NCI-H524 treated with DMSO at 0.1 percent for 48 hours (cell line): Measurements from ENCODE around the gene SEC11A.
"Not testable (repeated sequence)": the region's sequence is repeated elsewhere in the genome, so short reads cannot be mapped to it uniquely, and the experiment has no call there.

ENCODE experiments used
- DNase-seq: peaks from one replicate; lab custom pipeline; 2025; lab: John Stamatoyannopoulos, UW

The SEC11A gene

DNA sequence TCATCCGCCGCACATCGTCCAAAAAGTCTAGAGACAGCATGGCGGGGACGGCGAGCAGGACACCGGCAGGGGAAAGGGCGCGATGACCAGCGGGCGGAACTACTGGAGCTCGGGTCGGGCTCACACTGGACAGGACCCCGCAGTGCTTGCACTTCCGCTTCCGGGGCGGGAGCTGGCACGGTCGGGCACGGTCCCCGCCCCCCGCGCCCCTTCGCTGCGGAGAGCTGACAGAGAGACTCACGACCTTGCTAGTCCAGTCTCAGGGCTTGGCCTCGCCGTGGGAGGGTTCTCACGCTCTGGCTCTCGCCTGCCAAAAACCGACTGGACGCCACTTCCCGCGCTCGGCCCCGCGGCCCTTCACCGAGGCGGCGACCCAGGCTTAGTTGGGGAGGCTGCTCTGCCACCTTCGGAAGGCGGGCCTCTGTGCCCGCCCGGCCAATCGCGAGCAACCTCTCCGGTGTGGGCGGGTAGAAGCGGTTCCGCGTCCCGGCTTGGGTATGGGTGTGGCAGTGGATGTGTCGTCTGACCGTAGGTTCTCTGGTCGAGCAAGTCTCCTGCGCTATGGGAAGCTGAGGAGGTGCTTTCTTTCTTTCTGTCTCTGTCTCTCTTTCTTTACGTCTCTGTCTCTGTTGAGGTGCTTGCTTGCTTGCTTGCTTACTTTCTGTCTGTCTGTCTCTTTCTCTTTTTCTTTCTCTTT is at the start of gene SEC11A:
SEC11A (minus strand) TSS at position 104 of the 697 bp plus-strand sequence; CDS start at position 40, 64 bp downstream.
- peak; percentile 73 for DNase-seq

DNA sequence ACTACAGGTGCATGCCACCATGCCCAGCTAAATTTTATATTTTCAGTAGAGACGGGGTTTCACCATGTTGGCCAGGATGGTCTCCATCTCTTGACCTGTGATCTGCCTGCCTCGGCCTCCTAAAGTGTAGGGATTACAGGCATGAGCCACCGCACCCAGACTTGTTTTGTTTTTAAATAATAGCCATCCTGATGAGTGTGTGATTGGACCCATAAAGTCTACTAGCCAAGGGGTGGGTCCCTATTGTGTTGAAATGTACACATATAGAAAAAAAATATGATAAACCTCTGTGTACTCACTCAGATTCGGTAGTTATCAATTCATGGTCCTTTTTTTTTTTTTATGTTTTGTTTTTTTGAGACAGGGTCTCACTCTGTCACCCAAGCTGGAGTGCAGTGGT is 49.7 kb upstream of the SEC11A start:
- DNase-seq, result no peak

DNA sequence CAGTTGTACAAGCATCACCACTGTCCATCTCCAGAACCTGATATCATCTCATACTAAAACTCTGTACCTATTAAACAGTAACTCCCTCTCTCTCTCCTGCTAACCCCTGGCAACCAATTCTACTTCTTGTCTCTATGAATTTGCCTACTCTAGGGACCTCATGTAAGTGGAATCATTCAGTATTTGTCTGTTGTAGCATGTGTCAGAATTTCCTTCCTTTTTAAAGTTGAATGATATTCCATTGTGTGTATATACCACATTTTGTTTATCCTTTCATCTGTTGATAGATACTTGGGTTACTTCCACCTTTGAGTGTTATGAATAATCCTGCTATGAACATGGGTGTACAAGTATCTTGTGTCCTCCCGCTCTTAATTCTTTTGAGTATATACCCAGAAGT is 49.0 kb upstream of the SEC11A start:
- no peak for DNase-seq

DNA sequence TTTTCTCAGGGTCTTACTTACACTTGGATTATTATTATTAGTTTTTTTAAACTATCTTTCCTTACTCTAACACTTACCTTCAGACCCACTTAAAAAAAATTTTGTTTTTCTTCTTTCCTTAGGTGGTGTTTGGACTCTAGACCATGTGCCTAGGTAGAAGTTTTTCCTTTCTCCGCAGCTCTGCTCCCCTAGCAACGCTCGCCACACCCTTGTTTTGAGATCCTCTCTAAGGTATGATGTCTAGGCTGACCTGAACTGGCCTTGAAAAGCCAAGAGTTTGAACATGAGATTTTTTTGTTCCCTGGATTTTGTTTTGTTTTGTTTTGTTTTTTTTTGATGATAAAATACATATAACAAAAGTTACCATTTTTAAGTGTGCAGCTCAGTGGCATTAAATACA is 48.6 kb upstream of the SEC11A start:
- no peak for DNase-seq

DNA sequence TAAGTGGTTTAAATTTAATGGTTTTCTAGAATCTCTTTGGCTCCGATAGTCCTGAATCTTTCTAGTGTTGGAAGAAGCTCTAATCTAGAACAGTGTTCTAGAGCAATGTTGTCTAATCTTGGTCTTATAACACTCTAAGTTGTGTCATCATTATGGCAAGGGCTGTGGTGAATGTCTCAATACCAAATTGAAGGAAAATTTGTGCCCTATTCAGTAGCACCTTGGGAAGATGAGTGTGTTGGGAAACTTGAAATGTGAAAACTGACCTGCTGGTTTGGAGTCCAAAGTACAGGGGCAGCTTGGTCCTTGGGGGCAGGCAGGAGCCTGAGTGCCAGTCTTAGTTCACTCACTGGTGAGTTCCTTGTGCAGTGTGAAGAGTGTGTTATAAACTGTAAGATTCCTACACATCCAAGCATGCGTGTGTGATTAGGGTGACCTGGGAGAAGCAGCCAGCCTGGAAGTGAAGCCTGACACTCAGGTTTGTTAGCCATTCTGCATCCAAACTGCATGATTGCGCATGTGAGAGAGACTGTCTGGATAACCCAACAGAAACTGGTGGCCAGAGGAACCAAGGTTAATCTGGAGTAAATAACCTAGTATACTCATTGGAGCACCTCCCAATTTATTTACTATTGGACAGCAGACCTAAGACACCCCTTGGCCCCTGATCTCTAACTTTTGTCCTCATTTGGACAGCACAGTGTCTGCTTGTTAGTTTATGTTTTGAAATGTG is 47.1 kb upstream of the SEC11A start:
- no peak for DNase-seq

DNA sequence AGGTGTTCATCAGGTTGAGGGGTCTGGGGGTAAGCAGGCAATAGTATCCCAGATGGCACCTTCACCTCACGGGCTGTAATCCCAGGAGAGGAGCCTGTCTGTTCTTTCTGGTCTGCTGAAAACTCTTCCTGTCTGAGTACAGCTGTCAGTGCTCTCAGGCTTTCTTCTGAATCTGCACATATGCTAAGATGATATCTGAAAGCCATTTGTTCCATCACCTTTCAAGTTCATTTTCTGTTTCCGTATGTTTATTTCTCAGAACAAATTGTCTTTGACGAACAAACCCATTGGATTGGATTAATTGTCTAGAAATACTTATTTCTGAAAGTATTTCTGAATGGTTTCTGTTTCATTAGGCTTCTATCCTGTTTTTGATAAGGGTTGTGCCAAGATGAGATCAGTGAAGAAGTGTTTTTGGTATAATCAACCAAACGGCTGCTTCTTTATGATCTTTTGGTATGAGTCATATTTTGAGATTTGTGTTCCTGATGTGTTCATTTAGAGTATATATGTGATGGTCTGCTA is 45.7 kb upstream of the SEC11A start:
- DNase-seq, result peak; percentile 65

DNA sequence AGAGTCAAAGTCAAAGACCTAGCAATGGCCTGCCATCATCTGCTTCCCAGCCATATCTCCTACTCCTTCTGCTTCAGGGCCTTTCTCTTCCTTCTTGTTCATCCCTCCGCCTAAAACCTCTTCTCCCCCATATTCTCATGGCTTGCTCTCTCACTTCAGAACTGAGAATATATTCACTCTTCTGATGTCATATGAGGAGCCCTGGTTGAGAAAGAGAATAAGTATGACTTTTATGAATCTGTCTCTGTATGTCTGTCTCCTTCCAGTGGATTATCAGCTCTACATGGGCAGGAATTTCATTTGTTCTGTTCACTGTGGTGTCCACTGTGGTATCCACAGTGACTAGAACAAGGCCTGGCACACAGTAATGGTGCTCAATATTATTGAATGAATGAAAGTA is 44.3 kb upstream of the SEC11A start:
- DNase-seq, result no peak

DNA sequence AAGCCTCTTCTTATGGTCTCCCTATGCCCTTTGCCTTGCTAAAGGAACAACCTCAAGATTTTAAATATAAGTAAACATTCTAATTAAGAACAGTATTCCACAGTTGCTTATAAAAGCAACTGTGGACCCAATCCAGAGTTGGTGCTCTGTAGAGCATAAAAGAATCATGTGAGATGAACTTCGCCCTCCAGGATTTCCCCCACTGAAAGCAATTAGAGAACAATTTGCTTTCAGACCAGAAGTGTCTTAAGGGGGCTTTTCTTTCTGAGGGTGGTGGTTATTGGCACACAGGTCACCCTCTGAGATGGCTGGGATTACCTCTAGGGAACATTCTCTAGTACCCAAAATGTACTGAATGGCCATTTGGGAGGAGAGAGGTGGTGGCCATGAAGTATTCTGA is 43.1 kb upstream of the SEC11A start:
- DNase-seq, result no peak

DNA sequence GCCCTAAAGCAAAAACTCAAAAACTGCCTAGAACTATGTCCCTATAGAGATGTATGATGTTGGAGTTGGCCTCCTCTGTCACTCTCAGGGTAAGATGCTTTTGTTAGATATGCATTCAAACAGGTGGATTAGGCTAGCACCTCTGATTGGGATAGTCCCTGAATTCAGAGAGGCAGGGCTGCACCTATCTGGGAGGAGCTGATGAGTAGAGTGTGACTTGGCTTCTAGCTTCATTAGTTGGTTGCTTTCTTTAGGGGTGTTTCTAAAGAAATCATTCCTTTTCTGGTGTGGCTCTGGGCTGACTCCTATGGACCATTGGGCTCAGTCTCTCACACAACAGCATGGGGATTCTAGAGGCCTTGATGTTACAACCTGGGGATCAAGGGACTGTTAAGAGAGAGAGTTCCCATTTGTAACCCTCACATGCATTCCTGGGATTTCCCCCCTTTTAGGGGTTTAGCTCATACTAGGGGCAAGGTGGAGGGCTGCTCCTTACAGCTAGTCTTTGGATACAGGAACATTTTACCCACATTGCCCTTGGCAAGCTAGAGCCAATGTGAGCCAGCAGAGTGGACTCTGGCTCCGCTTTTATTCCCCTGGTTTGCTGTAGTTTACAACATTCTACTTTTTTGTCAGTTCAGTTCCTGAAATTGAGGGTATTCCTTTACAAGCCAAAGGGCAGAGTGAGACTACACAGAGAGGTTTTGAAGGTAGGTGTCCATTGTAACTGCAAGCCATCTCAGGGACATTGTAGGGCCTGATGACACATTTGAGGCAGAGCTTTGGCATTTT is 40.0 kb upstream of the SEC11A start:
- no peak for DNase-seq

DNA sequence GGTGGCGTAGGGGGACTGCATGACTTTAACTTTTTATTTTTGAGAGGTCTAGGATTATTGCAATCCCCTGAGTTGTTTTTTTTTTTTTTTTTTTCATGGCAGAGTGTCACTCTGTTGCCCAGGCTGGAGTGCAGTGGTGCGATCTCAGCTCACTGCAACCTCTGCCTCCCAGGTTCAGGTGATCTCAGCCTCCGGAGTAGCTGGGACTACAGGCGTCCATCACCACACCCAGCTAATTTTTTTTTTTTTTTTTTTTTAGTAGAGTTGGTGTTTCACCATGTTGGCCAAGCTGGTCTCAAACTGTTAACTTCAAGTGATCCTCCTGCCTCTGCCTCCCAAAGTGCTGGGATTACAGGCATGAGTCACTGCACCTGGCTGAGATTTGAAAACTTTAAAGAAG is 39.0 kb upstream of the SEC11A start:
- DNase-seq, result not testable (repeated sequence)

DNA sequence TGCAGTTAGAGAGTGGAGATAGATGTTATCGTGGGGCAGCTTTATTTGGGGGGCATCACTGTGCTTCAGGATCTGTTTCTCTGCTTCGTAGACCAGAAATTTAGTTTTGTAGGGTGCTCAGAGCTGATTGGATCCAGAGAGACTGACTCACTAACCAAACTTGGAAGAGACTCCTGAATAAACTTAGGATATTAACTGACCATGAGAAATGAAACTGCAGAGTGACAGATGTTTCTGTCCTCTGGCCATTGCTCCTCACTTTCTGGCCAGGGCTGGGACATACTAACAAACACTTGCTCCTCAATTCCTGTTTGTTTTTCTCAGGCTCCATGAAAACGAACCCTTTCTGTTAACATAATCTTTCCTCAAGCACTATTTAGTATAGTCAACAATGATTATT is 36.8 kb upstream of the SEC11A start:
- DNase-seq, result no peak

DNA sequence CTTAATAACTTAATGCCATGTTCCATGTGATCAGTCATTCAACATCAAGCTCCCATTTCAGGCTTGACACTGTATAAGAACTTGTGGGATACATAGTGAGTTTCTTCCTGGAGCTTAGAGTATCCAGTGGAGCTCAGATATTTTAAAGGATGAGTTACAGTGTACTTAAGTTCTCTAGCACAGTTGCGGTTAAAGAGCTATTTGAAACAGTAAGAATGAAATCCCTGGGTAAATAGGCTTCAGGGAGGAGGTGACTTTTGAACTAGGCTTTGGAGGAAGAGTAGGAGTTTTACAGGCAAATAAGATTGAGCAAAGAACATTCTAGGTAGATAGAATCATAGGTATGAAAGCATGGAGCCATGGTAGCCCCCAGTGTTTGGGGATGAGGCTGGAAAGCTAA is 36.3 kb upstream of the SEC11A start:
- no peak for DNase-seq

DNA sequence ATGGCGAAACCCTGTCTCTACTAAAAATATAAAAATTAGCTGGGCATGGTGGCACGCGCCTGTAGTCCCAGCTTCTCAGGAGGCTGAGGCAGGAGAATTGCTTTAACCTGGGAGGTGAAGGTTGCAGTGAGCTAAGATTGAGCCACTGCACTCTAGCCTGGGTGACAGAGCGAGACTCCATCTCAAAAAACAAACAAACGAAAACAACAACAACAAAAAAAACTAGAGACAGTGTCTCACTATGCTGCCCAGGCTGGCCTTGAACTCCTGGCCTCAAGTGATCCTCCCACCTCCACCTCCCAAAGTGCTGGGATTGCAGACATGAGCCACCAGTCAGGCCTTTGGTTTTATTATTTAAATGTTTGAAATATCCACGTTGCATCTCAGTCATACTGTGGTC is 35.8 kb upstream of the SEC11A start:
- DNase-seq, result not testable (repeated sequence)

DNA sequence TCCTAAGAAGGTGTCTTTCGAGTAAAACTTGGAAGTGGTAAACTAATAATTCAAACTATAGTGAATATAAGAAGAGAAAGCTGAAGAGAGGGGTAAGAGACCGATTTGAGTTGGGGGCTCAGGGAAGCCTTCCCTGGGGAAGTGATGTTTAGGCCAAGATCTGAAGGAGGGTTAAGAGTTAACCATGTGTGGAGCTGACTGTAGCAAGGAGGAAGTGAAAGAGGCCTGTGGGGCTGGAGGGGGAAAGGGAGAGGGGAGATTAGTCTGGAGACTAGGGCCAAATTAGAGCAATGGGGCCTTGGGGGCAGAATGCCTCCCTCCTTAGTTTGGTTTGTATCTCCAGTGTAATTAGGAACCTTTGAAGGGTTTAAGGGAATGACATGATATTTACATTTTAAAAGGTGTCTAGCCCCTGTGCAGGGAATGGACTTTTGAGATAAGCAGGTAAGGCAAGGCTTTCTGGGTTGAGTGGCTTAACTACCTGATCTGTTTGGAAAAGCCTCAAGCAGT is 34.7 kb upstream of the SEC11A start:
- no peak for DNase-seq

DNA sequence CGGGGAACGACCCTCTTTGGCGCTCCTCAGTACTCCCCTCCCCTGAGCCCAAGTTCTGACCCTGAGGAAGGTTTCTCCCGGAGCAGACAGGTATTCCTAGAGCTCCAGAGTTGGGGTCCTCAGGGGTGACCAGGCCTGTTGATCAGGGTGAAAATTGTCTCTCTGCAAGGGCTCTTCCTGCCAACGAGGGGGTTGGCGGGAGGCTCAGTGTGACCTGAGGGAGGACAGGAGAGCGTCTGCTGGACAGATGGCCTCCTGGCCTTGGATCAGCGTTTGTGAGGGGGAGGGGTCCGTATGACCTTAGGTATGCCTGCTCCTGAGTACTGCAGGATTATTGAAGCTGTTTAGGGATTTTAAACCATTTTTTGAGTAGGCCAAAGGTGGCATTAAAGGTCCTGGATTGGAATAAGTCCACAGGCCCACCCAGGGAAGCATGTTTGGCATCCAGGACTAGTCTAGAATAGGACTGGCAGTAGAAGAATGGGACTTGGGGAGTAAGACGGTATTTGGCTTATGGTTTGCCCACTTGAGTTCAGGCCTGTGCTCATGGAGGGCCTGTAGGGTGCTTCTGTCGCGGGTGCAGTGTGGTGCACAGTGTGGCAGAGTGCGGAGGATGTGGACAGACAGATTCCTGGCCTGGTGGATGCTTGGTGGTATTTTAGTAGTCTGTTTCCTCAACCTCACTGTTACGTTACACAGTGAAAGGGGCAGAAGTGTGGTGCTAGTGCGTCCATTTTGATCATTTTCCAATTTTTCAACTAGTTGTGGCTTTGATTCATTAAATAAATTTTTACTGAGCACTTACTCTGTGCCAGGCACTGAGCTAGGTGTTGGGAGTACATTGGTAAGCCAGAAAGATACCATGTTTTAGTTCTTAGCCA is 33.4 kb upstream of the SEC11A start:
- no peak for DNase-seq

DNA sequence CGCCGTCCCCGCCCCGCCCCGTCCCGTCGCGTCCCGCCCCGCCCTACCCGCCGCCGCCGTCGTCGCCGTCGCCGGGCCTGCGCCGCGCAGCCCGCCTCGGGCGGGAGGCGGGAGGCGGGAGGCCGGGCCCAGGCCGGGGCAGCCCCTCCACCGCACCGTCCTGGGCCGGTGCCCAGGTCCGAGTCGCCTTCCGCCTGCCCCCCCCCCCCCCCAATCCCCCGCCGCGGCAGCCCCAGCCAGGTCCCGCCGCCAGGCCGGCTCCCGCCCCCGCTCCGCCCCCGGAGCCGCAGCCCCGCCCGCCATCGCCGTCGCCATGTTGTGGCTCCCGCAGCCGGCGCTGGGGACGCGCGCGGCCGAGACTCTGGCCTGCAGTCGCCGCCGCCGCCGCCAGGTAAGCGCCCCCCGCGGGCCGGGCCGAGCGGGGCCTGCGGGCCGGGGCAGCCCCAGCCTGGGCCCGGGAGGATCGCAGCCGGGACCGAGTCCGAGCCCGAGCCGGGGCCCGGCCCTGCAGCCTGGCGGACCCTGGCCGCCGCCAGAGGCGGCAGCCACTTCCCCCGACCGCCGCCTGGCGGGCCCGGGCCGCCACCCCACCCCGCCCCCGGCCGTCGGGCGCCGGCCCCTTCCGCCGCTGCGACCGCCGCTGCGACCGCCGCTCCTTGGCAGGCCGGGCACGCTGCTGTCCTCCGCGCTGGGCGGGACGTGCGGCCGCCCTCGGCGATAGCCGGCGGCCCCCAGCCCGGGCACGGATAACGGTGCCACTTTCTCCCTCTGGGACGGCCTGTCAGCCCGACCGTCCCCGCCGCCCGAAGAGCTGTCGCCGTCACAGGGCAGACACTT is 32.6 kb upstream of the SEC11A start, which contains the start of gene ZNF592:
ZNF592 (plus strand) TSS at position 319 of the 837 bp plus-strand sequence. CDS start 34,084 bp downstream, outside the sequence.
- no peak for DNase-seq

DNA sequence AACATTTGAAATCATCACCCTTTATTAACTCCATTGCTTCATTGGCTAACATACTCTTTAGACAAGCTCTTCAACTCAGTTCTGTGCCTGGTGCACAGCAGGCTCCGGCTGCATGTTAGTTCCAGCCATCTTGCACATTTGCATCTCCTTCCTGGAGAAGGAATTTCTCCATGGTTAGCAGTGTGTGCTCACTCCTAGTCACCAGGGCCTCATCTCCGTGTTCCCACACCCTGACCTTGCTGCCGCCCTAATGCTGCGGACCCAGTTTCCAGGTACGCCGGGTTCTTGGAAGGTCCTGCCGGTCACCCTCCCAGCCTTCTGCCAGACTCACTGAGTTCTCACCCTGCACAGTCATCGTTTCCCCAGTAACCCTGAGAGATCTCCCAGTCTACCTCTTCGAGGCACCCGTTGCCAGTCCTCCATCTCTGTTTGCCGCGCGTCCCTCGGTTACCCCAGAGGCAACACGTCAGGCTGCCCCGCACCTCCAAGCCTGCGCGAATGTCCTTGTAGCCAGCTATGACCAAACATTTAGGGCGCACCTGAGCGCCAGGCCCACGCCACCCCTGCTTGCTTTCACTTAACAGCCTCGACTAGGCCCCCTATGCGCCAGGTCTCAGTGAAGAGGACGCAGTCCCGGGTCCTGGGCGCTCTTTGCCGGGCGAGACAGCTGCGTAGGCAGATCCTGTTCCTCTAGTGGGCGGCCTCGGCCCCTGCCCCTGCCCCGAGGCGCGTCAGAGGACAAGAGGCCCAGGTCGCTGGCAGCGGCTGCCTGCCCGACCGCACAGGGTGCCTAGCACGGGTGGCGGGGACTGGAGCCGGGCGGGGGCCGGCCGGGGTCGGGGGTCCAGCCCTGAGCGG is 31.7 kb upstream of the SEC11A start:
- DNase-seq, result no peak

DNA sequence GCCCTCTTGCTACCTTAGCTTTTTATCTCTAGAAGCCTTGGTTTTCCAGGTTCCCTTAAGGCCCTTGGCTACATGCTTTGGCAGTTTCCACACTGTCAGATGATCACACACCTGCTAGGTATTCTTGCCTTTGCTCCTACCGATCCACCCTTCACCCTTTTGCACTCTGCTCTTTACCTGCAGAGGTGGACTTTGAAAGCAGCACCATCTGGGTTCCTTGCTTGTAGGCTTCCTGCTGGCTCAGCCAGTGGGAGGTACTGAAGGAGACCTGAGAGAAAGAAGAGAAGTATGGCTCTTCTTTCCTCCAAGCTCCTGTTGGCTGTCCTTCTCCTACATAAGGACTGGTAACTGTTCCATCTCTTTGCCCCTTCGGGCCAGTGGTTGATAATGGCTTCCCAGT is 25.2 kb upstream of the SEC11A start:
- DNase-seq, result no peak

DNA sequence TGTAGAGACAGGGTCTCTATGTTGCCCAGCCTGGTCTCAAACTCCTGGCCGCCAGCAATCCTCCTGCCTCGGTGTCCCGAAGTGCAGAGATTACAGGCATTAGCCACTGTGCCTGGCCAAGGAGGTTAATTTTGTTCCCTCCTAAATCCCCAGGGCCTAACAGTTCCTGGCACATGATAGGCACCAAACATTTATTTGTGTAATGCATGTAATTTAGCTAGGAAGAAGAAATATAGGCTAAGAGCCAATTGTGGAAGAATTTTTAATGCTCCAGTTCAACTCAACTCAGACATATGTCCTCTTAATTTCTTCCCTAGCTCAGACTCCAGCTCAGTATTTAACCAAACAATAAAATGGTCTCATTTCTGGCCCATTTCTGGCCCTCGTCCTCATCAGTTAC is 24.8 kb upstream of the SEC11A start:
- no peak for DNase-seq
